Endothelial cell of umbilical vein (primary cell): ENCODE results near the gene NUMA1. TPM values are rescaled to one million over a fixed set of nuclear protein-coding genes. Genes with fewer than 3 reads are reported as not detected.

Source experiments
- Bru-seq: library from RNA; stranded (reverse); fragments of 400-500 nt; gene quantifications from one replicate; lab custom pipeline; 2021; lab: Mats Ljungman, UMichigan
- BruChase-seq, 2 experiments: library from RNA; stranded (reverse); fragments of 400-500 nt; gene quantifications; one replicate each; lab custom pipeline; 2021; lab: Mats Ljungman, UMichigan
- BruUV-seq: library from RNA; stranded (reverse); fragments of 400-500 nt; replicated peaks from 2 replicates; lab custom pipeline; 2021; lab: Mats Ljungman, UMichigan
- CTCF ChIA-PET: fragments of 300-600, 350-600 bp; sonication (Branson Sonifier 250); formaldehyde crosslinking; loops from one replicate; lab custom pipeline; 2021; ENCODE audit warnings: antibody characterized with exemption, inconsistent platforms; lab: Charles Lee
- POLR2A ChIA-PET: fragments of 300-600, 350-600 bp; sonication (Branson Sonifier 250); formaldehyde crosslinking; loops from one replicate; lab custom pipeline; 2021; ENCODE audit warnings: antibody characterized with exemption, inconsistent platforms; lab: Charles Lee
- DNase-seq: peaks from one replicate; pipeline ENCODE4 v3.0.0-alpha.2; 2011; ENCODE audit warnings: low read depth, low spot score
- FAIRE-seq: peaks from 2 replicates; lab custom pipeline; 2011; peaks lifted over from hg19 to GRCh38; lab: Jason Lieb, UNC
- H2AFZ ChIP-seq: 2 replicates; pipeline ENCODE4 v1.6.0; 2012; ENCODE audit warnings: low read depth, low read length, control low read depth, inconsistent platforms
- H3K27ac ChIP-seq: 2 replicates; pipeline ENCODE4 v1.5.1; 2011; ENCODE audit warnings: low read depth, mild to moderate bottlenecking, control low read depth, low read length, moderate library complexity; ENCODE audit not compliant: insufficient read depth
- H3K27me3 ChIP-seq, 2 experiments: 2 replicates each; pipeline versions ENCODE4 v1.6.0 to v1.6.1; 2011; ENCODE audit warnings: low read length in 2 of 2, mixed read lengths in 1 of 2; ENCODE audit not compliant: control insufficient read depth in 2 of 2, insufficient read depth in 2 of 2
- H3K36me3 ChIP-seq, 2 experiments: 2 replicates in 1 of 2; 3 replicates in 1 of 2; pipeline ENCODE4 v1.5.1; 2011; ENCODE audit warnings: low read length in 2 of 2, mild to moderate bottlenecking in 1 of 2, moderate library complexity in 1 of 2; ENCODE audit not compliant: control insufficient read depth in 2 of 2, insufficient read depth in 2 of 2; ENCODE audit errors: extremely low read depth in 1 of 2
- H3K4me1 ChIP-seq: 3 replicates; pipeline ENCODE4 v1.5.1; 2011; ENCODE audit warnings: mild to moderate bottlenecking, low read length; ENCODE audit not compliant: control insufficient read depth, insufficient read depth; ENCODE audit errors: extremely low read depth
- H3K4me2 ChIP-seq: 2 replicates; pipeline ENCODE4 v1.6.1; 2011; ENCODE audit warnings: low read length, control low read depth, mixed read lengths; ENCODE audit not compliant: insufficient read depth
- H3K4me3 ChIP-seq, 3 experiments: fragments of 200-600 bp in 1 of 3; sonication (generic), shearing (Covaris generic) in 1 of 3; replicated peaks in 1 of 3; 2 replicates each; pipeline ENCODE4 v1.5.1; 2011 to 2016; ENCODE audit warnings: control low read depth in 3 of 3, low read length in 3 of 3, mild to moderate bottlenecking in 2 of 3, inconsistent platforms in 1 of 3, low read depth in 1 of 3, moderate library complexity in 1 of 3; ENCODE audit not compliant: insufficient read depth in 1 of 3
- H3K79me2 ChIP-seq: 2 replicates; pipeline ENCODE4 v1.6.0; 2012; ENCODE audit warnings: low read length, inconsistent platforms; ENCODE audit not compliant: control insufficient read depth, insufficient read depth
- H3K9ac ChIP-seq: replicated peaks from 2 replicates; pipeline ENCODE3; 2011; ENCODE audit warnings: low read length, control low read depth; ENCODE audit not compliant: insufficient read depth; ENCODE audit errors: extremely low read depth
- H3K9me1 ChIP-seq: replicated peaks from 3 replicates; pipeline ENCODE4 v1.6.0; 2011; ENCODE audit warnings: mild to moderate bottlenecking, low read length; ENCODE audit not compliant: control insufficient read depth, insufficient read depth; ENCODE audit errors: extremely low read depth
- H3K9me3 ChIP-seq: replicated peaks from 2 replicates; pipeline ENCODE4 v1.5.1; 2012; ENCODE audit warnings: low read length, inconsistent platforms; ENCODE audit not compliant: control insufficient read depth, insufficient read depth
- H4K20me1 ChIP-seq: replicated peaks from 2 replicates; pipeline ENCODE3; 2011; ENCODE audit warnings: mild to moderate bottlenecking, low read length; ENCODE audit not compliant: control insufficient read depth, insufficient read depth; ENCODE audit errors: extremely low read depth
- FOS ChIP-seq: IDR thresholded peaks from 2 replicates; pipeline ENCODE4 v1.6.1; 2011; ENCODE audit warnings: mild to moderate bottlenecking, low read length, moderate library complexity, borderline replicate concordance; ENCODE audit not compliant: insufficient read depth
- GATA2 ChIP-seq: IDR thresholded peaks from 2 replicates; pipeline ENCODE4 v1.7.0; 2011; ENCODE audit warnings: low read depth, mild to moderate bottlenecking, moderate library complexity, mixed read lengths, low read length; ENCODE audit not compliant: insufficient read length, insufficient read depth
- JUN ChIP-seq: IDR thresholded peaks from 2 replicates; pipeline ENCODE4 v1.6.1; 2011; ENCODE audit warnings: borderline replicate concordance, low read depth; ENCODE audit not compliant: insufficient read length, insufficient read depth
- MAX ChIP-seq: IDR thresholded peaks from 2 replicates; pipeline ENCODE4 v1.6.1; 2011; ENCODE audit not compliant: insufficient read depth, insufficient read length
- MYC ChIP-seq: IDR thresholded peaks from one replicate; pipeline ENCODE4 v1.6.1; 2011; ENCODE audit warnings: mild to moderate bottlenecking, low read depth, low read length
- POLR2A ChIP-seq: IDR thresholded peaks from 2 replicates; pipeline ENCODE4 v1.6.1; 2012; ENCODE audit warnings: low read depth, mild to moderate bottlenecking, control low read depth, low read length
- dilution Hi-C: fragments of 300-500 bp; cut with MboI; formaldehyde crosslinking; loops from one replicate; pipeline ENCODE4 v1.15.0; 2019; ENCODE audit warnings: low sequenced_read_pairs; ENCODE audit not compliant: extremely low pct_ligation_motif_present
- intact Hi-C: fragments of 100-400 bp; cut with micrococcal nuclease; formaldehyde crosslinking; loops from one replicate; pipeline ENCODE4 v1.10.0; 2022
- long read RNA-seq: library from polyadenylated mRNA; stranded (forward); transcript quantifications from one replicate; pipeline ENCODE4 v2.0.0, GENCODE V29; 2021
- polyA minus RNA-seq, 3 experiments: library from RNA; depleted of rRNA, polyadenylated mRNA; stranded (reverse); fragments of >200 nt; gene quantifications; 1 replicate in 1 of 3; 2 replicates in 2 of 3; pipeline ENCODE4 v1.2.3, GENCODE V29; 2011
- polyA plus RNA-seq, 4 experiments: library from polyadenylated mRNA; depleted of rRNA in 3 of 4; stranded (reverse) in 3 of 4; unstranded in 1 of 4; fragments of >200 nt; gene quantifications; 2 replicates each; pipeline versions ENCODE4 v1.2.1 to v1.2.3, GENCODE V29; 2011 to 2012; ENCODE audit warnings: missing spikeins in 1 of 4
- total RNA-seq: library from RNA; stranded (reverse); gene quantifications from 2 replicates; pipeline ENCODE4 v1.2.3, GENCODE V29; 2021

The NUMA1 gene
- total RNA-seq (164 and 168 TPM in 2 replicates), polyA plus RNA-seq (120 and 121 TPM in 2 replicates), polyA minus RNA-seq (278 and 288 TPM in 2 replicates), Bru-seq, nascent RNA (percentile 85 among the genes with signal in this experiment), BruChase-seq, experiment 1, labeled RNA remaining after a 6-hour chase (percentile 94 among the genes with signal in this experiment), BruChase-seq, experiment 2, labeled RNA remaining after a 2-hour chase (percentile 86 among the genes with signal in this experiment)
- polyA plus RNA-seq (2011; cell fraction: cytosol; rRNA removed): 87.0 and 100 TPM in 2 replicates
- polyA plus RNA-seq (2011; cell fraction: nucleus; rRNA removed): 431 and 446 TPM in 2 replicates
- 88.8 and 93.2 TPM in 2 replicates for polyA plus RNA-seq (2012)
- 121 TPM for polyA minus RNA-seq (2011; cell fraction: cytosol; rRNA and poly(A)+ RNA removed)
- polyA minus RNA-seq (2011; cell fraction: nucleus; rRNA and poly(A)+ RNA removed): 210 and 252 TPM in 2 replicates
- long read RNA-seq, full-length matches to known transcripts: 12 of 99 reads
- long read RNA-seq, partial matches to known transcripts: 54 of 99 reads
- long read RNA-seq, other reads (novel, unspliced or antisense): 33 of 99 reads

- intact Hi-C loops: loop anchor here (1.0 to 2.0 kb wide), 6 partner anchors 8 to 64 kb away; partner anchors contain the start of genes ANAPC15 and LAMTOR1
- POLR2A ChIA-PET: no interaction called here
Measured at GRCh38 chr11:72080326-72081183, at the start of gene NUMA1, which contains the start of gene LRRC51. Gene NUMA1 (minus strand): TSS chr11:72080542. CDS start chr11:72035943, 44,599 bp downstream. Gene LRRC51 (plus strand): TSS chr11:72080850. CDS start chr11:72089084, 8,234 bp downstream.

More at GRCh38 chr11:72080326-72081183, at the start of gene NUMA1, which contains the start of gene LRRC51:
- H3K9me3 ChIP-seq: no peaks in the 10 kb centered on the region
- FAIRE-seq (peak; percentile 98), DNase-seq (peak; percentile 100)
- H3K79me2 ChIP-seq: peaks cover 43% of the 10 kb centered on the region
- H3K4me2 ChIP-seq: peak within 1 kb of the TSS; percentile 96
- H3K4me1 ChIP-seq: peaks cover 28% of the 10 kb centered on the region
- TF ChIP-seq POLR2A (peak; percentile 17), MAX (peak; percentile 51), JUN (peak; percentile 36), MYC (no peak), GATA2 (no peak), FOS (peak; percentile 37)
- no peaks in the 10 kb centered on the region for H3K36me3 ChIP-seq
- peak within 1 kb of the TSS; percentile 73 for H3K9ac ChIP-seq
- H2AFZ ChIP-seq: peak within 1 kb of the TSS; percentile 39
- peak within 1 kb of the TSS; percentile 64 to 82 (median 78) for H3K4me3 ChIP-seq
- no peaks in the 10 kb centered on the region for H3K9me1 ChIP-seq
- H3K27me3 ChIP-seq: no peaks in the 10 kb centered on the region
- H3K27ac ChIP-seq: peak within 1 kb of the TSS; percentile 94
- dilution Hi-C loops: loop anchor here (10.0 kb wide), 1 partner anchor 56 kb away; no protein-coding TSS in a partner anchor
- no peaks in the 10 kb centered on the region for H4K20me1 ChIP-seq
- CTCF ChIA-PET: interaction anchor here (0.9 to 3.0 kb wide), 4 partner anchors 10 to 55 kb away, joined by 3 to 45 read pairs (median 25); no protein-coding TSS in a partner anchor
- no TSS peak for BruUV-seq
